GM23338 (cell line): ENCODE data around the gene GPATCH8. TPM values are rescaled to one million over a fixed set of nuclear protein-coding genes. Genes with fewer than 3 reads are reported as not detected.
"Not testable (repeated sequence)": the region's sequence is repeated elsewhere in the genome, so short reads cannot be mapped to it uniquely, and the experiment has no call there.

Experiments used
- ATAC-seq: fragments of 200-7000 bp; cut with Tn5 transposase; 3 replicates; pipeline ENCODE4 v1.9.1; 2020
- DNase-seq: peaks from one replicate; pipeline ENCODE4 v3.0.0-alpha.2; 2015; ENCODE audit warnings: low spot score
- H2AFZ ChIP-seq: fragments of 200-600 bp; sonication (generic); 2 replicates; pipeline ENCODE4 v1.8.0; 2016; ENCODE audit warnings: antibody characterized with exemption, mild to moderate bottlenecking, moderate library complexity
- H3F3A ChIP-seq: fragments of 200-600 bp; sonication (generic); replicated peaks from 2 replicates; pipeline ENCODE4 v1.8.0; 2017; ENCODE audit warnings: antibody characterized with exemption, mixed run types, low read depth
- H3K27ac ChIP-seq: fragments of 200-600 bp; sonication (generic); 2 replicates; pipeline ENCODE4 v1.6.1; 2016; ENCODE audit warnings: low read depth
- H3K27me3 ChIP-seq: fragments of 200-600 bp; sonication (generic); 2 replicates; pipeline ENCODE4 v1.8.0; 2016; ENCODE audit warnings: mild to moderate bottlenecking, mixed run types, moderate library complexity; ENCODE audit not compliant: insufficient read depth
- H3K36me3 ChIP-seq: fragments of 200-600 bp; sonication (generic); 2 replicates; pipeline ENCODE4 v1.8.0; 2016; ENCODE audit warnings: mild to moderate bottlenecking; ENCODE audit not compliant: insufficient read depth
- H3K4me1 ChIP-seq: fragments of 200-600 bp; sonication (generic); 2 replicates; pipeline ENCODE4 v1.8.0; 2016; ENCODE audit warnings: mild to moderate bottlenecking, moderate library complexity; ENCODE audit not compliant: insufficient read depth
- H3K4me2 ChIP-seq: fragments of 200-600 bp; sonication (generic); 2 replicates; pipeline ENCODE4 v1.7.1; 2017; ENCODE audit warnings: mixed run types
- H3K4me3 ChIP-seq: fragments of 200-600 bp; sonication (generic); 2 replicates; pipeline ENCODE4 v1.6.1; 2016; ENCODE audit warnings: mixed run types
- H3K79me2 ChIP-seq: fragments of 200-600 bp; sonication (generic); replicated peaks from 2 replicates; pipeline ENCODE4 v1.8.0; 2017; ENCODE audit warnings: mild to moderate bottlenecking; ENCODE audit not compliant: insufficient read depth
- H3K9me2 ChIP-seq: fragments of 200-600 bp; sonication (generic); 2 replicates; pipeline ENCODE4 v1.8.0; 2017; ENCODE audit not compliant: insufficient read depth
- H4K20me1 ChIP-seq: fragments of 200-600 bp; sonication (generic); replicated peaks from 2 replicates; pipeline ENCODE4 v1.8.0; 2017; ENCODE audit warnings: mild to moderate bottlenecking; ENCODE audit not compliant: insufficient read depth
- H3K27ac Mint-ChIP-seq: 2 replicates; pipeline ENCODE4 v1.8.0; 2020; ENCODE audit warnings: inconsistent platforms, mild to moderate bottlenecking, moderate library complexity, mixed read lengths
- H3K27me3 Mint-ChIP-seq: 3 replicates; pipeline ENCODE4 v1.8.0; 2022; ENCODE audit warnings: low read depth, mild to moderate bottlenecking, moderate library complexity, mixed read lengths, inconsistent platforms; ENCODE audit not compliant: insufficient read depth, poor library complexity
- H3K36me3 Mint-ChIP-seq: 3 replicates; pipeline ENCODE4 v1.8.0; 2021; ENCODE audit warnings: low read depth, mild to moderate bottlenecking, inconsistent platforms, moderate library complexity, mixed read lengths
- H3K4me1 Mint-ChIP-seq: 3 replicates; pipeline ENCODE4 v1.8.0; 2020; ENCODE audit warnings: mild to moderate bottlenecking, inconsistent platforms, mixed read lengths
- H3K4me3 Mint-ChIP-seq: 3 replicates; pipeline ENCODE4 v1.8.0; 2021; ENCODE audit warnings: moderate library complexity, mild to moderate bottlenecking, inconsistent platforms, mixed read lengths
- H3K9me3 Mint-ChIP-seq: 3 replicates; pipeline ENCODE4 v1.8.0; 2020; ENCODE audit warnings: moderate library complexity, mild to moderate bottlenecking, inconsistent platforms, mixed read lengths
- CTCF ChIP-seq, 2 experiments: fragments of 200-600 bp in 1 of 2; sonication (generic) in 1 of 2; conservative IDR thresholded peaks; 2 replicates each; pipeline versions ENCODE4 v1.5.1 to v1.6.1; 2016 to 2017; ENCODE audit warnings: antibody characterized with exemption in 2 of 2, low read depth in 2 of 2, mild to moderate bottlenecking in 2 of 2, moderate library complexity in 1 of 2
- ETS1 ChIP-seq: IDR thresholded peaks from 2 replicates; pipeline ENCODE4 v1.6.1; 2016; ENCODE audit warnings: antibody characterized with exemption
- EZH2phosphoT487 ChIP-seq: fragments of 200-600 bp; sonication (generic); IDR thresholded peaks from one replicate; pipeline ENCODE4 v1.8.1; 2018; ENCODE audit warnings: antibody characterized with exemption; ENCODE audit not compliant: unreplicated experiment
- STAT1 ChIP-seq: IDR thresholded peaks from one replicate; pipeline ENCODE4 v1.6.1; 2016; ENCODE audit warnings: antibody characterized with exemption; ENCODE audit not compliant: unreplicated experiment
- polyA plus RNA-seq: library from polyadenylated mRNA; unstranded; fragments of >200 nt; fragmentation: Nextera tagmentation; extraction: Ambion mirVana; gene quantifications from 2 replicates; pipeline ENCODE4 v1.2.1, GENCODE V29; 2016
- total RNA-seq: library from RNA; depleted of rRNA; stranded (reverse); fragments of >200 nt; shearing (Covaris generic); gene quantifications from 2 replicates; pipeline ENCODE4 v1.2.3, GENCODE V29; 2014
- TF ChIP-seq, protein P1 (sequence below): fragments of 250-450 bp; sonication (Bioruptor Pico); IDR thresholded peaks from 2 replicates; pipeline ENCODE4 v1.5.0; 2020; ENCODE audit warnings: mild to moderate bottlenecking, moderate library complexity

GPATCH8 gene
- total and polyA plus RNA-seq, 2 experiments from 2014 or later, result 44.4 to 76.5 TPM

GRCh38 chr17:44394112-44394511, 109.1 kb downstream of the GPATCH8 start:
- not testable (repeated sequence) for H3K9me2 ChIP-seq, H3K4me1 ChIP-seq, H3K36me3 ChIP-seq, H3F3A ChIP-seq, H3K27me3 ChIP-seq, H3K79me2 ChIP-seq, H3K27ac Mint-ChIP-seq, DNase-seq, H3K4me3 Mint-ChIP-seq, H3K27me3 Mint-ChIP-seq, H3K9me3 Mint-ChIP-seq, H3K4me2 ChIP-seq, H4K20me1 ChIP-seq, H3K4me3 ChIP-seq, H2AFZ ChIP-seq
- Mint-ChIP-seq H3K36me3 (peaks cover 16% of the 10 kb centered on the region), H3K4me1 (peaks cover 12% of the 10 kb centered on the region)
- H3K27ac ChIP-seq, result peak overlapping the region; percentile 69
- peak; percentile 15 for ATAC-seq

DNA sequence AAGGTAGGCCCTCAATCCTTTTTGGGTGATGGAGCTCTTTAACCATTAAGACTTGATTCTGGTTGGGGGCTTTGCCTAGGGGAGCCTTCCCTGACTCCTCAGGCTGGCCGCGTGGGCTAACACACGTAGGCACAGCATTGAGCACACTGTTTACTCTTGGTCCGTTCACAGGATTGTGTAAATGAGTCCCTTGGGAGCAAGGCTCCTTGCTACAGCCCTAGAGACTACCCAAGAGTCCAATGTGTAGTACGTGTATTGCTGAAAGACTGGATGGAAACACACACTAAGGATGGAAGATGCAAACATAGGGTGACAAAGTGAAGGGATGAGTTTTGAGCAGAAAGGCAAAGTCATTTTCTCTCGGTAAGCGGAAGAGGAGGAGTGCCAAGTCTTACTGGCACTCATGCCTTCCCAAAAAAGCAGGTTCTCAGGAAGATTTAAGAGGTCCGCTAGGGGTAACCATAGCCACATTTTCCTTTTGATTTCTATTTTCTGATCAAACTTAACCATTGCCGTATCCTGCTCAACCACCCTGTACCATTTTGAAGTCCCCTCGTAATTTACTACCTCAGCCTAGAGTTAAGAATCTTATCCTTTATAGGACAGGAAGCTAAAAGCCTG, 112.8 kb downstream of the GPATCH8 start:
- 0 out of 2 replicates have a peak, but pooled peaks cover 8% of the 10 kb centered on the region for H3K9me2 ChIP-seq
- H3K79me2 ChIP-seq, result no peaks in the 10 kb centered on the region
- Mint-ChIP-seq H3K36me3 (no peaks in the 10 kb centered on the region), H3K4me1 (peaks cover 16% of the 10 kb centered on the region; the same call in 2 of the 3 replicates), H3K27me3 (peaks cover 21% of the 10 kb centered on the region), H3K9me3 (no peaks in the 10 kb centered on the region), H3K27ac (no peak overlapping the region), H3K4me3 (no peak overlapping the region)
- no peak for ATAC-seq
- H3K4me2 ChIP-seq, result no peak overlapping the region
- no peak overlapping the region for H3K27ac ChIP-seq
- no peaks in the 10 kb centered on the region; the same call in 1 of the 2 replicates for H4K20me1 ChIP-seq
- no peak overlapping the region for H3K4me3 ChIP-seq
- TF ChIP-seq ETS1 (no peak), CTCF (conservative IDR thresholded peaks at IDR 0.05; ENCODE audit: low read depth in 2 of 2) (no peak), STAT1 (no peak), EZH2phosphoT487 (no peak)
- H3K36me3 ChIP-seq, result no peaks in the 10 kb centered on the region
- peaks cover 14% of the 10 kb centered on the region for H3K4me1 ChIP-seq
- no peak for DNase-seq
- H3K27me3 ChIP-seq, result peaks cover 20% of the 10 kb centered on the region
- H2AFZ ChIP-seq, result no peak overlapping the region
- 0 out of 2 replicates have a peak, but pooled peaks cover 7% of the 10 kb centered on the region for H3F3A ChIP-seq

DNA sequence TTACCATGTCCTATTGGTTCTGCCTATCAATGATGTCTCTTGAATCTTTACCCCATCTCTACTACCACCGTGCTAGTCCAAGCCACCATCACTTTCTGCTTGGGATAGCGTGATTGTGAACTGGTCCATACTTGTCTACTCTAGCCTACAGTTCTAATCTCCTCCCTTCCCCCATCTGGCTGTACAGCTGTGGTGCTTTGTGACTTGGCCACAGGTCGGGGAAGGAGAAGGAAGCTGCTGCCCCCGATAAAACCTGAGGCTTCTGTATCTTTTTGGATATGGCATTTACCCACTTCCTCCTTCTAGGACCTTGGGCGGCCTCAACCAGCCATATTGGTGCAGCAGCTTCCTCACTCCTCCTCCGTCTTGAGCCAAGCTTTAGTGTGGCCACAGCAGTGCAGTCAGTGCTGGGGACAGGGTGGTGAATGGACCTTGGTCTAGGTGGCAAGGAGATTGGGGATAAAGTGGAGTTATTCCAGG, 113.4 kb downstream of the GPATCH8 start:
- Mint-ChIP-seq H3K36me3 (no peaks in the 10 kb centered on the region), H3K9me3 (no peaks in the 10 kb centered on the region), H3K27ac (no peak overlapping the region), H3K4me1 (peaks cover 16% of the 10 kb centered on the region; the same call in 2 of the 3 replicates), H3K4me3 (no peak overlapping the region), H3K27me3 (peaks cover 26% of the 10 kb centered on the region)
- H4K20me1 ChIP-seq, result no peaks in the 10 kb centered on the region
- TF ChIP-seq, protein P1, sequence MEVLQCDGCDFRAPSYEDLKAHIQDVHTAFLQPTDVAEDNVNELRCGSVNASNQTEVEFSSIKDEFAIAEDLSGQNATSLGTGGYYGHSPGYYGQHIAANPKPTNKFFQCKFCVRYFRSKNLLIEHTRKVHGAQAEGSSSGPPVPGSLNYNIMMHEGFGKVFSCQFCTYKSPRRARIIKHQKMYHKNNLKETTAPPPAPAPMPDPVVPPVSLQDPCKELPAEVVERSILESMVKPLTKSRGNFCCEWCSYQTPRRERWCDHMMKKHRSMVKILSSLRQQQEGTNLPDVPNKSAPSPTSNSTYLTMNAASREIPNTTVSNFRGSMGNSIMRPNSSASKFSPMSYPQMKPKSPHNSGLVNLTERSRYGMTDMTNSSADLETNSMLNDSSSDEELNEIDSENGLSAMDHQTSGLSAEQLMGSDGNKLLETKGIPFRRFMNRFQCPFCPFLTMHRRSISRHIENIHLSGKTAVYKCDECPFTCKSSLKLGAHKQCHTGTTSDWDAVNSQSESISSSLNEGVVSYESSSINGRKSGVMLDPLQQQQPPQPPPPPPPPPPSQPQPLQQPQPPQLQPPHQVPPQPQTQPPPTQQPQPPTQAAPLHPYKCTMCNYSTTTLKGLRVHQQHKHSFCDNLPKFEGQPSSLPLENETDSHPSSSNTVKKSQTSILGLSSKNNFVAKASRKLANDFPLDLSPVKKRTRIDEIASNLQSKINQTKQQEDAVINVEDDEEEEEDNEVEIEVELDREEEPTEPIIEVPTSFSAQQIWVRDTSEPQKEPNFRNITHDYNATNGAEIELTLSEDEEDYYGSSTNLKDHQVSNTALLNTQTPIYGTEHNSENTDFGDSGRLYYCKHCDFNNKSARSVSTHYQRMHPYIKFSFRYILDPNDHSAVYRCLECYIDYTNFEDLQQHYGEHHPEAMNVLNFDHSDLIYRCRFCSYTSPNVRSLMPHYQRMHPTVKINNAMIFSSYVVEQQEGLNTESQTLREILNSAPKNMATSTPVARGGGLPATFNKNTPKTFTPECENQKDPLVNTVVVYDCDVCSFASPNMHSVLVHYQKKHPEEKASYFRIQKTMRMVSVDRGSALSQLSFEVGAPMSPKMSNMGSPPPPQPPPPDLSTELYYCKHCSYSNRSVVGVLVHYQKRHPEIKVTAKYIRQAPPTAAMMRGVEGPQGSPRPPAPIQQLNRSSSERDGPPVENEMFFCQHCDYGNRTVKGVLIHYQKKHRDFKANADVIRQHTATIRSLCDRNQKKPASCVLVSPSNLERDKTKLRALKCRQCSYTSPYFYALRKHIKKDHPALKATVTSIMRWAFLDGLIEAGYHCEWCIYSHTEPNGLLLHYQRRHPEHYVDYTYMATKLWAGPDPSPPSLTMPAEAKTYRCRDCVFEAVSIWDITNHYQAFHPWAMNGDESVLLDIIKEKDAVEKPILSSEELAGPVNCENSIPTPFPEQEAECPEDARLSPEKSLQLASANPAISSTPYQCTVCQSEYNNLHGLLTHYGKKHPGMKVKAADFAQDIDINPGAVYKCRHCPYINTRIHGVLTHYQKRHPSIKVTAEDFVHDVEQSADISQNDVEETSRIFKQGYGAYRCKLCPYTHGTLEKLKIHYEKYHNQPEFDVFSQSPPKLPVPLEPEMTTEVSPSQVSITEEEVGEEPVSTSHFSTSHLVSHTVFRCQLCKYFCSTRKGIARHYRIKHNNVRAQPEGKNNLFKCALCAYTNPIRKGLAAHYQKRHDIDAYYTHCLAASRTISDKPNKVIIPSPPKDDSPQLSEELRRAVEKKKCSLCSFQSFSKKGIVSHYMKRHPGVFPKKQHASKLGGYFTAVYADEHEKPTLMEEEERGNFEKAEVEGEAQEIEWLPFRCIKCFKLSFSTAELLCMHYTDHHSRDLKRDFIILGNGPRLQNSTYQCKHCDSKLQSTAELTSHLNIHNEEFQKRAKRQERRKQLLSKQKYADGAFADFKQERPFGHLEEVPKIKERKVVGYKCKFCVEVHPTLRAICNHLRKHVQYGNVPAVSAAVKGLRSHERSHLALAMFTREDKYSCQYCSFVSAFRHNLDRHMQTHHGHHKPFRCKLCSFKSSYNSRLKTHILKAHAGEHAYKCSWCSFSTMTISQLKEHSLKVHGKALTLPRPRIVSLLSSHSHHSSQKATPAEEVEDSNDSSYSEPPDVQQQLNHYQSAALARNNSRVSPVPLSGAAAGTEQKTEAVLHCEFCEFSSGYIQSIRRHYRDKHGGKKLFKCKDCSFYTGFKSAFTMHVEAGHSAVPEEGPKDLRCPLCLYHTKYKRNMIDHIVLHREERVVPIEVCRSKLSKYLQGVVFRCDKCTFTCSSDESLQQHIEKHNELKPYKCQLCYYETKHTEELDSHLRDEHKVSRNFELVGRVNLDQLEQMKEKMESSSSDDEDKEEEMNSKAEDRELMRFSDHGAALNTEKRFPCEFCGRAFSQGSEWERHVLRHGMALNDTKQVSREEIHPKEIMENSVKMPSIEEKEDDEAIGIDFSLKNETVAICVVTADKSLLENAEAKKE (CRISPR knock-in tag), result no peak
- H3K27me3 ChIP-seq, result peaks cover 24% of the 10 kb centered on the region
- H3F3A ChIP-seq, result 0 out of 2 replicates have a peak, but pooled peaks cover 8% of the 10 kb centered on the region
- no peaks in the 10 kb centered on the region for H3K79me2 ChIP-seq
- no peak overlapping the region for H3K4me2 ChIP-seq
- H3K4me1 ChIP-seq, result peaks cover 14% of the 10 kb centered on the region
- DNase-seq, result no peak
- no peak overlapping the region for H3K27ac ChIP-seq
- no peak for ATAC-seq
- H3K36me3 ChIP-seq, result no peaks in the 10 kb centered on the region
- no peak overlapping the region for H3K4me3 ChIP-seq
- no peak overlapping the region for H2AFZ ChIP-seq
- 0 out of 2 replicates have a peak, but pooled peaks cover 8% of the 10 kb centered on the region for H3K9me2 ChIP-seq
